Sigmoid colon (tissue), 7 donors: ENCODE data around the gene SLC6A9. TPM values are rescaled to one million over a fixed set of nuclear protein-coding genes. Genes with fewer than 3 reads are reported as not detected.

Source experiments
- DNase-seq: peaks from one replicate; pipeline ENCODE4 v3.0.0-alpha.2; 2019
- H3K27ac ChIP-seq, 4 donors: fragments of 200-600 bp; sonication (generic); one replicate each; pipeline ENCODE4 v1.5.1; 2016 to 2019; ENCODE audit warnings: mild to moderate bottlenecking in 1 of 4
- H3K27me3 ChIP-seq, 3 donors: fragments of 200-600 bp; sonication (generic); one replicate each; pipeline ENCODE4 v1.5.1; 2019; ENCODE audit warnings: mild to moderate bottlenecking in 1 of 3
- H3K36me3 ChIP-seq, 4 donors: fragments of 200-600 bp; sonication (generic); one replicate each; pipeline ENCODE4 v1.5.1; 2016 to 2019
- H3K4me1 ChIP-seq, 4 donors: fragments of 200-600 bp; sonication (generic); one replicate each; pipeline ENCODE4 v1.5.1; 2017 to 2019
- H3K4me3 ChIP-seq, 4 donors: fragments of 200-600 bp; sonication (generic); one replicate each; pipeline ENCODE4 v1.5.1; 2017 to 2019; ENCODE audit warnings: mild to moderate bottlenecking in 2 of 4, moderate library complexity in 1 of 4
- H3K9me3 ChIP-seq, 4 donors: fragments of 200-600 bp in 3 of 4; sonication (generic) in 3 of 4; one replicate each; pipeline versions ENCODE4 v1.5.1 to v1.6.1; 2013 to 2019
- EP300 ChIP-seq, 4 donors: sonication (generic); formaldehyde crosslinking; IDR thresholded peaks; one replicate each; pipeline ENCODE4 v1.6.1; 2017; ENCODE audit warnings: antibody characterized with exemption in 4 of 4
- POLR2A ChIP-seq, 2 donors: fragments of 450-650 bp; IDR thresholded peaks; one replicate each; pipeline ENCODE4 v1.6.1; 2016; ENCODE audit warnings: antibody characterized with exemption in 2 of 2, mild to moderate bottlenecking in 2 of 2, moderate library complexity in 2 of 2
- POLR2AphosphoS5 ChIP-seq, 4 donors: sonication (generic); formaldehyde crosslinking; IDR thresholded peaks; one replicate each; pipeline ENCODE4 v1.6.1; 2017; ENCODE audit warnings: antibody characterized with exemption in 4 of 4
- WGBS, 2 donors: extraction: QIAGEN DNeasy Blood & Tissue Kit; methylation state at CpG; one replicate each; pipeline ENCODE4 v1.1.7; 2013; 5-methylcytosine and 5-hydroxymethylcytosine counted together
- intact Hi-C: fragments of 100-400 bp; cut with DNase I; formaldehyde crosslinking; loops from one replicate; pipeline ENCODE4 v1.15.1; 2023
- polyA plus RNA-seq, 3 donors: library from polyadenylated mRNA; stranded (reverse); fragments of 200-250 nt; gene quantifications; one replicate each; pipeline ENCODE4 v1.2.3, GENCODE V29; 2013
- total RNA-seq, 4 donors: library from RNA; depleted of rRNA; stranded (reverse); fragments of >200 nt; gene quantifications; one replicate each; pipeline ENCODE4 v1.1.0, GENCODE V29; 2016
- TF ChIP-seq, protein P1 (sequence below), 4 experiments: fragments of 450-650 bp in 3 of 4; fragments of 200-600 bp in 1 of 4; IDR thresholded peaks; one replicate each; pipeline ENCODE4 v1.5.1; 2016 to 2019; ENCODE audit warnings: antibody characterized with exemption in 4 of 4, mild to moderate bottlenecking in 3 of 4, moderate library complexity in 2 of 4
- donor health status: healthy with polysubstance abuse.
- donor health status: Bipolar disorder and iron deficiency.
- donor health status: healthy.

The SLC6A9 gene
- total and polyA plus RNA-seq, 7 donors = 2.4 to 24.5 (median 5.9) TPM

- intact Hi-C loops = no loop called here
- 92 to 93% methylated on average over 5 of the region's 5 CpGs for WGBS, 2 donors
- Histone ChIP-seq H3K9me3 (no peaks in the 10 kb centered on the region), H3K4me1 (peaks cover 0 to 11% (median 4%) of the 10 kb centered on the region in 4 donors), H3K4me3 (no peak overlapping the region), H3K36me3 (peaks cover 0 to 47% (median 30%) of the 10 kb centered on the region in 4 donors), H3K27me3 (no peaks in the 10 kb centered on the region), H3K27ac (no peak overlapping the region)
- DNase-seq = no peak
- TF ChIP-seq POLR2A (IDR thresholded peaks at IDR 0.05) = no peak
- no peak for TF ChIP-seq EP300 (IDR thresholded peaks at IDR 0.05)
- TF ChIP-seq, protein P1, sequence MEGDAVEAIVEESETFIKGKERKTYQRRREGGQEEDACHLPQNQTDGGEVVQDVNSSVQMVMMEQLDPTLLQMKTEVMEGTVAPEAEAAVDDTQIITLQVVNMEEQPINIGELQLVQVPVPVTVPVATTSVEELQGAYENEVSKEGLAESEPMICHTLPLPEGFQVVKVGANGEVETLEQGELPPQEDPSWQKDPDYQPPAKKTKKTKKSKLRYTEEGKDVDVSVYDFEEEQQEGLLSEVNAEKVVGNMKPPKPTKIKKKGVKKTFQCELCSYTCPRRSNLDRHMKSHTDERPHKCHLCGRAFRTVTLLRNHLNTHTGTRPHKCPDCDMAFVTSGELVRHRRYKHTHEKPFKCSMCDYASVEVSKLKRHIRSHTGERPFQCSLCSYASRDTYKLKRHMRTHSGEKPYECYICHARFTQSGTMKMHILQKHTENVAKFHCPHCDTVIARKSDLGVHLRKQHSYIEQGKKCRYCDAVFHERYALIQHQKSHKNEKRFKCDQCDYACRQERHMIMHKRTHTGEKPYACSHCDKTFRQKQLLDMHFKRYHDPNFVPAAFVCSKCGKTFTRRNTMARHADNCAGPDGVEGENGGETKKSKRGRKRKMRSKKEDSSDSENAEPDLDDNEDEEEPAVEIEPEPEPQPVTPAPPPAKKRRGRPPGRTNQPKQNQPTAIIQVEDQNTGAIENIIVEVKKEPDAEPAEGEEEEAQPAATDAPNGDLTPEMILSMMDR (IDR thresholded peaks at IDR 0.05) = no peak
- TF ChIP-seq POLR2AphosphoS5 (IDR thresholded peaks at IDR 0.05) = no peak
Measured at GRCh38 chr1:43954036-43954435, 77.2 kb downstream of the SLC6A9 start.

- intact Hi-C loops = no loop called here
- WGBS, 2 donors = 83 to 84% methylated on average over 3 of the region's 3 CpGs
- no peaks in the 10 kb centered on the region for H3K9me3 ChIP-seq
Measured at GRCh38 chr1:43953361-43953760, 77.9 kb downstream of the SLC6A9 start.

DNA sequence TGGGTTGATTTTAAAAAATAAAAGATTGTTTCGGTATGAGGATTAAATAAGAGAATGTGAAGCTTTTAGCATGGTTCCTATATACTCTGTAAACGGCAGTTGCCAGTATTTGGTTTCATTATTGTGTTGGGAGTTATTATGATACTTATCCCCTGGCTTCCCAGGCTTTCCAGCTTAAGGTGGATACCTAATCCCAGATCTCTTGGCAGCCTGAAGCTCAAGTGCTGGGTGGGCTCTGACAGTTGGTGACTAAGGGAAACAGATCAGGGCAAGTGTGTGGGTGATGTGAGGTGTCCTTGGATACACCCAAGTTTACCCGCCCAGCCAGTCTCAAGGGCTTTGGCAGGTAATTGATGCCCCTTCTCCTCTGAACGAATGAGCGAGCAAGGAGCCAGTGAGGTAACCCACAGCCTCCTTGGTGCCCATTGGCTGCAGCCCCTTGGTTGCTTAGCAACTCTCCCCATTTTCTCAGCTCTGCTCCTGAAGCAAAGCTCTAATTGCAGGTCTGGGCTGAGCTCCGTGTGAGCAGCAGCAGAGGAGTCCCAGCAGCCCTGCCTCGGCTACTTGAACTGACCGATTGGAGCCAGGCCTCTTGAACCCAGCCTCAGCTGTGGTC lies 78.4 kb downstream of the SLC6A9 start:
- Histone ChIP-seq H3K36me3 (peaks cover 0 to 35% (median 18%) of the 10 kb centered on the region in 4 donors), H3K4me1 (peaks cover 0 to 23% (median 16%) of the 10 kb centered on the region in 4 donors), H3K27me3 (no peaks in the 10 kb centered on the region), H3K27ac (no peak overlapping the region), H3K4me3 (no peak overlapping the region), H3K9me3 (no peaks in the 10 kb centered on the region)
- intact Hi-C loops = no loop called here
- 85 to 89% methylated on average over 8 of the region's 8 CpGs for WGBS, 2 donors
- no peak for DNase-seq
- TF ChIP-seq POLR2AphosphoS5 (IDR thresholded peaks at IDR 0.05) = no peak
- TF ChIP-seq, protein P1 (IDR thresholded peaks at IDR 0.05) = no peak

More at GRCh38 chr1:43953361-43953760, 77.9 kb downstream of the SLC6A9 start:
- Histone ChIP-seq H3K4me1 (peaks cover 0 to 17% (median 11%) of the 10 kb centered on the region in 4 donors), H3K4me3 (no peak overlapping the region), H3K27me3 (no peaks in the 10 kb centered on the region), H3K36me3 (peaks cover 0 to 40% (median 23%) of the 10 kb centered on the region in 4 donors), H3K27ac (no peak overlapping the region)
- no peak for TF ChIP-seq EP300 (IDR thresholded peaks at IDR 0.05)
- TF ChIP-seq POLR2A (IDR thresholded peaks at IDR 0.05) = no peak
- TF ChIP-seq, protein P1 (IDR thresholded peaks at IDR 0.05) = no peak
- TF ChIP-seq POLR2AphosphoS5 (IDR thresholded peaks at IDR 0.05) = no peak
- DNase-seq = no peak

DNA sequence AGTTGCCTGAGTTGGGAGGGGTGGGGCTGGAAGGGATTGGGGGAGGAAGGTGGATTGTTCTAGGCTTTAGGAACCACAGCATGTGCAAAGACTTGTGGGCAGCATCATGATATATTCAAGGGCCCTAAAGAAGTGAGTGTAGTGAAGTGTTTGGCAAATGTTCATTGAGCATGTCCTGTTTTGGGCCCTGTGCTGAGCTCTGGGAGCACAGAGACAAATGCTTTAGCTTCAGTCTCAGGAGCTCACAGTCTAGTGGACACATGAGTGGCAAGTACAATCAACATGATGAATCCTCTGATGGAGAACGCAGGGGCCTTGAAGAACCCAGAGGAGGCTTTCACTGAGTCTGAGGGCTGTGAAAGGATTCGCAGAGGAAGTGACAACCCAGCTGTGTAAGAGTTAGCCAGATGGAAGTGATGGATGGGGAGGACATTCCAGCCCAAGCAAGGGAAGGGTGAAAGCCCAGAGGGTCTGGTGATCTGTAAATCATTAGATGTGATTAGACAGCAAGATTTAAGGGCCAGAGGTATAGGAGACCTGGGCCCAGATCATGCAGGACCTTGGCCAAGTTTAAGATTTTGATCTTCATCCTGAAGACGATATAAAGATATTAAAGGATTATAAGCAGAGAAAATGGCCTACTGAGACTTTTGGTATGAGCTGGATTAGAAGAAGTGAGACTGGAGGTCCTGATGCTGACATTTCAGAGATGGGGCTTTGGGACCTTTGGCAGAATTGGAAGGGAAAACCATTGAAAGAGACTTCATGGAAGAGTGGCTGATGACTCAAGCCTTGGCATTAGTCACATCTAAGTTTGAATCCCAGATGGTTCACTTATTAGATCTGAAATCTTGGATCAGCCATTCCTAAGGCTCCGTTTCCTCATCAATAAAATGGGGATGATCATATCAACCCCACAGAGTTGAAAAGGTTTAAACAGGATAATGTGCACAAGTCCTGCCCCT lies 80.0 kb downstream of the SLC6A9 start:
- no peak for DNase-seq
- intact Hi-C loops = no loop called here
- Histone ChIP-seq H3K4me1 (peaks cover 0 to 31% (median 24%) of the 10 kb centered on the region in 4 donors), H3K36me3 (peaks cover 0 to 20% (median 8%) of the 10 kb centered on the region in 4 donors), H3K27ac (no peak overlapping the region), H3K4me3 (no peak overlapping the region), H3K9me3 (no peaks in the 10 kb centered on the region), H3K27me3 (no peaks in the 10 kb centered on the region)
- TF ChIP-seq POLR2AphosphoS5 (IDR thresholded peaks at IDR 0.05) = no peak
- no peak for TF ChIP-seq EP300 (IDR thresholded peaks at IDR 0.05)
- TF ChIP-seq, protein P1 (IDR thresholded peaks at IDR 0.05) = no peak
- no peak for TF ChIP-seq POLR2A (IDR thresholded peaks at IDR 0.05)
- 92 to 95% methylated on average over 4 of the region's 4 CpGs for WGBS, 2 donors
